Measurements from ENCODE around the gene PIGK.
A peak's percentile ranks its signal among the peaks of the same experiment; 100 is the strongest.

Gene PIGK

DNA sequence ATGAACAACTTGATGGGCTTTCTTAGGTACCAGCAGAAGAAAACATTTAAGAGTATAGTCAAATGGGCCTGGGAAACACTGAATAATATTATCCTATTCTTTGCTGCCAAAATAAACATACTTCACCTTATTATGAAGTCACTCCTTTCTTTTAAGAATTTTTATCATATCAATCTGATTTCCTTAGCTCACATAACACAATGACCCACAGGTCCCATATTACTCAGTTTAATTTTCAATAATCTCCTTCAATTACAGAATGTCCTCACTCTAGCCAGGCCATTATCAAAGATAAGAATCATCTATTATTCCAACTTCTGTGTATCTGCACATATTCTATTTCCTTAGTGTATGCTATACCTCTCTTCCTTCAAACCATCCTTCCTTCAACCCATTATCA is 63.0 kb downstream of the PIGK start:
- H3K36me3 ChIP-seq (replicated peaks; ENCODE audit: low read depth, low read length), result no peaks in the 10 kb centered on the region
- H4K20me1 ChIP-seq (ENCODE audit: insufficient read depth, low read length), result no peaks in the 10 kb centered on the region
- H3K4me3 ChIP-seq (ENCODE audit: low read length), result no peak overlapping the region
- H3K9ac ChIP-seq (ENCODE audit: low read length), result no peak overlapping the region
- H3K4me2 ChIP-seq (ENCODE audit: low read length), result no peak overlapping the region
- TF ChIP-seq CTCF (IDR thresholded peaks at IDR 0.05; ENCODE audit: low read depth, low read length), result no peak
- no peak for TF ChIP-seq EZH2phosphoT487 (IDR thresholded peaks at IDR 0.05; ENCODE audit: low read depth)
- H2AFZ ChIP-seq (ENCODE audit: low read depth, low read length), result no peak overlapping the region
- H3K9me3 ChIP-seq (ENCODE audit: insufficient read depth, low read length), result no peaks in the 10 kb centered on the region
- H3K79me2 ChIP-seq (ENCODE audit: low read length), result no peaks in the 10 kb centered on the region
- no peak overlapping the region for H3K27ac ChIP-seq (ENCODE audit: low read length)
- H3K27me3 ChIP-seq (ENCODE audit: low read depth, low read length), result no peaks in the 10 kb centered on the region
- H3K4me1 ChIP-seq (ENCODE audit: low read length), result no peaks in the 10 kb centered on the region

DNA sequence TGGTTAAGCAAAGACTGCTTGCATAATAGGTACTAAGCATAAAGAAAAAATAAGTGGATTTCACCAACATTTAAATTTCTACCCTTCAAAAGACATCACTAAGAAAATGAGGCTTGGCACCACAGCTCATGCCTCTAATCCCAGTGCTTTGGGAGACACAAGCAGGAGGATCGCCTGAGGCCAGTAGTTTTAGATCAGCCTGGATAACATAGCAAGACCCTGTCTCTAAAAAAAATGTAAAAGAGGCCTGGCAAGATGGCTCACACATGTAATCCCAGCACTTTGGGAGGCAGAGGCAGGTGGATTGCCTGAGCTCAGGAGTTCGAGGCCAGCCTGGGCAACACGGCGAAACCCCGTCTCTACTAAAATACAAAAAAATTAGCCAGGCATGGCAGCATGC is 73.0 kb downstream of the PIGK start:
- Histone ChIP-seq H3K79me2 (ENCODE audit: low read length) (no peaks in the 10 kb centered on the region), H3K27ac (ENCODE audit: low read length) (no peak overlapping the region), H2AFZ (ENCODE audit: low read depth, low read length) (no peak overlapping the region), H3K9me3 (ENCODE audit: insufficient read depth, low read length) (no peaks in the 10 kb centered on the region), H3K27me3 (ENCODE audit: low read depth, low read length) (no peaks in the 10 kb centered on the region), H3K4me2 (ENCODE audit: low read length) (no peak overlapping the region), H3K9ac (ENCODE audit: low read length) (no peak overlapping the region), H3K4me3 (ENCODE audit: low read length) (no peak overlapping the region), H3K36me3 (replicated peaks; ENCODE audit: low read depth, low read length) (no peaks in the 10 kb centered on the region), H3K4me1 (ENCODE audit: low read length) (no peaks in the 10 kb centered on the region), H4K20me1 (ENCODE audit: insufficient read depth, low read length) (no peaks in the 10 kb centered on the region)
- no peak for TF ChIP-seq CTCF (IDR thresholded peaks at IDR 0.05; ENCODE audit: low read depth, low read length)
- no peak for TF ChIP-seq EZH2phosphoT487 (IDR thresholded peaks at IDR 0.05; ENCODE audit: low read depth)

- Histone ChIP-seq H3K36me3 (replicated peaks; ENCODE audit: low read depth, low read length) (no peaks in the 10 kb centered on the region), H3K79me2 (ENCODE audit: low read length) (no peaks in the 10 kb centered on the region), H3K4me3 (ENCODE audit: low read length) (no peak overlapping the region), H3K27me3 (ENCODE audit: low read depth, low read length) (no peaks in the 10 kb centered on the region), H3K4me1 (ENCODE audit: low read length) (no peaks in the 10 kb centered on the region), H3K9ac (ENCODE audit: low read length) (no peak overlapping the region), H3K4me2 (ENCODE audit: low read length) (no peak overlapping the region), H3K9me3 (ENCODE audit: insufficient read depth, low read length) (no peaks in the 10 kb centered on the region), H2AFZ (ENCODE audit: low read depth, low read length) (no peak overlapping the region), H3K27ac (ENCODE audit: low read length) (no peak overlapping the region), H4K20me1 (ENCODE audit: insufficient read depth, low read length) (no peaks in the 10 kb centered on the region)
- TF ChIP-seq EZH2phosphoT487 (IDR thresholded peaks at IDR 0.05; ENCODE audit: low read depth) (no peak), CTCF (IDR thresholded peaks at IDR 0.05; ENCODE audit: low read depth, low read length) (peak; percentile 43)
Measured at GRCh38 chr1:77143529-77144121, 75.6 kb downstream of the PIGK start.

DNA sequence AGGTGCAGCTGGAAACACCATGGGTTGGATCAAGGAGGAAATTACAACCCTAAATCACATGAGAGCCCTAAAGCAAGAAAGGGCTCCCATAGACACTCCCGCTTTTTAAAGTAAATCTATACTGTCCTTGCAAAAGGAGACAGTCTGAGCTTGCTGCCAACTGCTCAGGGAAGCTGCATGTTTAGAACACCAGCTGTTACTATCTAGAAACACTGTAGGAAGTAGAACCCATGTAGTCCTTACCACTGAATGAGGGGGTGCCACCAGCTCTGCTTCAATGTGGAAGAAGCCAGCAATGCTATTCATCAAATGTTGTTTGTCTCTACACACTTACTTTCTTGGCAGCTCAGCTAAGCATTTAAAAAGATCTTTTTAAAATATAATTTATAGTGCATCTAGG is 79.8 kb downstream of the PIGK start:
- no peak overlapping the region for H3K4me3 ChIP-seq (ENCODE audit: low read length)
- H3K4me2 ChIP-seq (ENCODE audit: low read length), result no peak overlapping the region
- TF ChIP-seq CTCF (IDR thresholded peaks at IDR 0.05; ENCODE audit: low read depth, low read length), result no peak
- no peak for TF ChIP-seq EZH2phosphoT487 (IDR thresholded peaks at IDR 0.05; ENCODE audit: low read depth)
- H3K36me3 ChIP-seq (replicated peaks; ENCODE audit: low read depth, low read length), result no peaks in the 10 kb centered on the region
- no peaks in the 10 kb centered on the region for H3K9me3 ChIP-seq (ENCODE audit: insufficient read depth, low read length)
- H3K4me1 ChIP-seq (ENCODE audit: low read length), result no peaks in the 10 kb centered on the region
- H3K79me2 ChIP-seq (ENCODE audit: low read length), result no peaks in the 10 kb centered on the region
- H3K27me3 ChIP-seq (ENCODE audit: low read depth, low read length), result no peaks in the 10 kb centered on the region
- H2AFZ ChIP-seq (ENCODE audit: low read depth, low read length), result no peak overlapping the region
- H3K9ac ChIP-seq (ENCODE audit: low read length), result no peak overlapping the region
- H3K27ac ChIP-seq (ENCODE audit: low read length), result no peak overlapping the region
- H4K20me1 ChIP-seq (ENCODE audit: insufficient read depth, low read length), result no peaks in the 10 kb centered on the region
